DOHH2 (cell line): Measurements from ENCODE around the gene FBLN7.

Experiments used
- H3F3A ChIP-seq: fragments of 200-600 bp; sonication (generic), shearing (Covaris generic); 2 replicates; pipeline ENCODE4 v1.6.0; 2016; ENCODE audit warnings: antibody characterized with exemption, mild to moderate bottlenecking; ENCODE audit not compliant: control insufficient read depth, insufficient read depth
- H3K27ac ChIP-seq: fragments of 200-600 bp; sonication (generic); 2 replicates; pipeline ENCODE4 v1.5.1; 2014; ENCODE audit warnings: low read depth, mild to moderate bottlenecking, low read length, moderate library complexity
- H3K27me3 ChIP-seq: fragments of 200-600 bp; sonication (generic); 2 replicates; pipeline ENCODE4 v1.6.1; 2014; ENCODE audit warnings: mild to moderate bottlenecking, low read length, mixed read lengths; ENCODE audit not compliant: control insufficient read depth
- H3K36me3 ChIP-seq: fragments of 200-600 bp; sonication (generic); 2 replicates; pipeline ENCODE4 v1.6.1; 2014; ENCODE audit warnings: mild to moderate bottlenecking, low read length, moderate library complexity, mixed read lengths; ENCODE audit not compliant: control insufficient read depth
- H3K4me1 ChIP-seq: fragments of 200-600 bp; sonication (generic); 2 replicates; pipeline ENCODE4 v1.6.1; 2014; ENCODE audit warnings: mild to moderate bottlenecking, low read length, mixed read lengths; ENCODE audit not compliant: control insufficient read depth
- H3K4me2 ChIP-seq: fragments of 200-600 bp; sonication (generic); 2 replicates; pipeline ENCODE4 v1.6.0; 2014; ENCODE audit warnings: mild to moderate bottlenecking, low read length, moderate library complexity
- H3K4me3 ChIP-seq: fragments of 200-600 bp; sonication (generic); 2 replicates; pipeline ENCODE4 v1.5.1; 2014; ENCODE audit warnings: mild to moderate bottlenecking, low read length, mixed read lengths
- H3K79me2 ChIP-seq: fragments of 200-600 bp; sonication (generic); 2 replicates; pipeline ENCODE4 v1.6.1; 2014; ENCODE audit warnings: mild to moderate bottlenecking, low read length, mixed read lengths; ENCODE audit not compliant: control insufficient read depth
- H3K9me2 ChIP-seq: fragments of 200-600 bp; sonication (generic); replicated peaks from 2 replicates; pipeline ENCODE4 v1.6.1; 2014; ENCODE audit warnings: mild to moderate bottlenecking, low read length, mixed read lengths; ENCODE audit not compliant: control insufficient read depth
- H3K9me3 ChIP-seq: fragments of 200-600 bp; sonication (generic); 2 replicates; pipeline ENCODE4 v1.6.1; 2014; ENCODE audit warnings: antibody characterized with exemption, low read length, mixed read lengths; ENCODE audit not compliant: control insufficient read depth, insufficient read depth
- H4K20me1 ChIP-seq: fragments of 200-600 bp; sonication (generic); 2 replicates; pipeline ENCODE4 v1.6.0; 2014; ENCODE audit warnings: low read depth, mild to moderate bottlenecking, antibody characterized with exemption, low read length, moderate library complexity; ENCODE audit not compliant: control insufficient read depth, insufficient read depth
- EZH2phosphoT487 ChIP-seq: fragments of 200-600 bp; sonication (generic); IDR thresholded peaks from 2 replicates; pipeline ENCODE4 v1.6.1; 2017; ENCODE audit warnings: borderline replicate concordance, mild to moderate bottlenecking, antibody characterized with exemption, low read length, moderate library complexity, mixed read lengths
- TF ChIP-seq, protein P1 (sequence below): fragments of 200-600 bp; sonication (generic); IDR thresholded peaks from one replicate; pipeline ENCODE4 v1.5.1; 2014; ENCODE audit warnings: antibody characterized with exemption, mild to moderate bottlenecking, low read depth, low read length; ENCODE audit not compliant: poor library complexity, severe bottlenecking

Gene FBLN7

DNA sequence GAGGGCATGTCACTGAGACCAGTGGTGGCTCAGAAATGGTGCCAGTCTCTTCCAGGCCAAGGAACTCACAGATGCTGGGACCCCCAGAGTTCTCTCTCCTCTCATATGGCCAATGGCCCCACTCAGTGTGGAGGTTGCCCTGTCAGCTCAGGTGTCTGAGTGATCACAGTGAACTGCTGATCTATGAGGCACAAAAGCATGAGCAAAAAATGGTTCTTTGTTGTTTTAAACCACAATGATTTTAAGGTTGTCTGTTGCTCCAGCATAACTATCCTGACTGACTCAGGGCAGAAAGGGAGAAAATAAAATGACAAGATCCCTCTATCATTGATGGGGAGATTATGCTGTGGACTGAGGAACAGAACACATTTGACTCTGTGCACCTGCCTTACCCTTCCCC lies 57.8 kb downstream of the FBLN7 start:
- Histone ChIP-seq H3K4me2 (no peak overlapping the region), H3K4me1 (no peaks in the 10 kb centered on the region), H3K27ac (no peak overlapping the region), H3K36me3 (no peaks in the 10 kb centered on the region), H3F3A (no peaks in the 10 kb centered on the region), H3K79me2 (no peaks in the 10 kb centered on the region), H4K20me1 (no peaks in the 10 kb centered on the region), H3K9me2 (no peaks in the 10 kb centered on the region), H3K4me3 (no peak overlapping the region), H3K27me3 (no peaks in the 10 kb centered on the region), H3K9me3 (no peaks in the 10 kb centered on the region)
- TF ChIP-seq, protein P1, sequence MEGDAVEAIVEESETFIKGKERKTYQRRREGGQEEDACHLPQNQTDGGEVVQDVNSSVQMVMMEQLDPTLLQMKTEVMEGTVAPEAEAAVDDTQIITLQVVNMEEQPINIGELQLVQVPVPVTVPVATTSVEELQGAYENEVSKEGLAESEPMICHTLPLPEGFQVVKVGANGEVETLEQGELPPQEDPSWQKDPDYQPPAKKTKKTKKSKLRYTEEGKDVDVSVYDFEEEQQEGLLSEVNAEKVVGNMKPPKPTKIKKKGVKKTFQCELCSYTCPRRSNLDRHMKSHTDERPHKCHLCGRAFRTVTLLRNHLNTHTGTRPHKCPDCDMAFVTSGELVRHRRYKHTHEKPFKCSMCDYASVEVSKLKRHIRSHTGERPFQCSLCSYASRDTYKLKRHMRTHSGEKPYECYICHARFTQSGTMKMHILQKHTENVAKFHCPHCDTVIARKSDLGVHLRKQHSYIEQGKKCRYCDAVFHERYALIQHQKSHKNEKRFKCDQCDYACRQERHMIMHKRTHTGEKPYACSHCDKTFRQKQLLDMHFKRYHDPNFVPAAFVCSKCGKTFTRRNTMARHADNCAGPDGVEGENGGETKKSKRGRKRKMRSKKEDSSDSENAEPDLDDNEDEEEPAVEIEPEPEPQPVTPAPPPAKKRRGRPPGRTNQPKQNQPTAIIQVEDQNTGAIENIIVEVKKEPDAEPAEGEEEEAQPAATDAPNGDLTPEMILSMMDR, result no peak
- TF ChIP-seq EZH2phosphoT487, result no peak

DNA sequence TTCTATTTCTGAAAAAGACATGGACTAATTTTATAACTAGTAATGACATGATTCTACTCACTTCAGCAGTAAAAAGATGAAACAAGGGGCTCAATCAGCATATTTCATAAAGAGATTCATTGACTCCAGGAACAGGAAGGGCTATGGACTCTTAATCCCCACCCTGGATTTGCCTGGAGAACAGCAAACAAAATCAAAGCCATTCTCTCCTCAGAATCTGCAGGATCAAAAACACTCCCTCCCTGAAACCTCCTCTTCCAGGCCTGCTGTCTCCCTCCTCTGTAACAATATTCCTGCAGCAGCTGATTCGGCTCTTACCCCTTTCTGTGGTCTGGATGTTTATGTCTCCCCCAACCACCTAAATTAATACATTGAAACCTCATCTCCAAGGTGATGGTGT lies 59.7 kb downstream of the FBLN7 start:
- H3K9me2 ChIP-seq, result no peaks in the 10 kb centered on the region
- H3F3A ChIP-seq, result no peaks in the 10 kb centered on the region

DNA sequence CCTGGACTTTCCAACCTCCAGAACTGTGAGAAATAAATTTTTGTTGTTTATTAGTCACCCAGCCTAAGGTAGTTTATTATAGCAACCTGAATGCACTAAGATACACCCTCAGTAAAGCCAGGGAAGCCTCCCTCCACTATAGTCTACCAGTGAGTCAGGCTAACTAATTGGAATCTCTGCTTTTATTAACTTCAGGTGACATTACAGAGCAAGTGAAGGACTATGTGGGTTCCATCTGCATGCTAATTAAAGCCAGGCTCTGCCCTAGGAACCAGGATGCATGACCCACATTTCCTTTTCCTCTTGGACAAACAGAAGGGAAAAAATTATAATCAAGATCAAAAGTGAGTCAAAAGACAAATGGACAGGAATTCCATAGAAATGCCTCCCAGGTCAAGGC lies 60.6 kb downstream of the FBLN7 start:
- no peaks in the 10 kb centered on the region for H4K20me1 ChIP-seq
- peaks cover 10% of the 10 kb centered on the region; the same call in 1 of the 2 replicates for H3K9me3 ChIP-seq
- no peaks in the 10 kb centered on the region for H3K4me1 ChIP-seq
- H3K27me3 ChIP-seq, result no peaks in the 10 kb centered on the region
- H3K79me2 ChIP-seq, result no peaks in the 10 kb centered on the region
- H3K27ac ChIP-seq, result no peak overlapping the region
- no peaks in the 10 kb centered on the region for H3K36me3 ChIP-seq
- no peak for TF ChIP-seq EZH2phosphoT487
- TF ChIP-seq, protein P1, result no peak
- no peaks in the 10 kb centered on the region for H3F3A ChIP-seq
- H3K4me2 ChIP-seq, result no peak overlapping the region
- H3K4me3 ChIP-seq, result no peak overlapping the region
- no peaks in the 10 kb centered on the region for H3K9me2 ChIP-seq

More for the DNA sequence above, 59.7 kb downstream of the FBLN7 start:
- no peak overlapping the region for H3K4me2 ChIP-seq
- peaks cover 4% of the 10 kb centered on the region; the same call in 1 of the 2 replicates for H3K9me3 ChIP-seq
- H3K4me1 ChIP-seq, result no peaks in the 10 kb centered on the region
- H3K4me3 ChIP-seq, result no peak overlapping the region
- no peaks in the 10 kb centered on the region for H3K27me3 ChIP-seq
- TF ChIP-seq, protein P1, result no peak
- TF ChIP-seq EZH2phosphoT487, result no peak
- no peaks in the 10 kb centered on the region for H3K36me3 ChIP-seq
- no peak overlapping the region for H3K27ac ChIP-seq
- no peaks in the 10 kb centered on the region for H3K79me2 ChIP-seq
- no peaks in the 10 kb centered on the region for H4K20me1 ChIP-seq

DNA sequence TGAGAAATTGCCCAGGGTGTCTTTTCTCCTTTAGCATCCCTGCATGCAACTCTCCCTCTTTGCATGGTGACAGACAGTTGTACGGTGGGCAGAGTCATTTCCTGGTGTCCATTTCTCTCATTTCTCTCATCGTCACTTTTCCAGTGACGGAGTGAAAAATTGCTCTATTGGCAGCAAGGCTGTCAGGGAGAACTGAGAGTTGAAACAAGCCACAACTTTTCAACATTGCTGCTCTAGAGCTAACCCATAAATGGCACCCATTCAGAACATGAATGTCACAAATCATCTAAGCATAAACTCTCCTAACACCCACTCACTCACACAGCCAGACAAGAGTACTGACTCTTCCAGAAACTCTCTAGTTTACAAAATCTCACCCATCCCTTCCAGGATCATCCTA lies 61.0 kb downstream of the FBLN7 start:
- Histone ChIP-seq H3K27me3 (no peaks in the 10 kb centered on the region), H3K27ac (no peak overlapping the region), H3K9me2 (no peaks in the 10 kb centered on the region), H3K9me3 (peaks cover 12% of the 10 kb centered on the region), H3F3A (no peaks in the 10 kb centered on the region), H3K4me1 (no peaks in the 10 kb centered on the region), H4K20me1 (no peaks in the 10 kb centered on the region), H3K4me2 (no peak overlapping the region), H3K4me3 (no peak overlapping the region), H3K79me2 (no peaks in the 10 kb centered on the region), H3K36me3 (no peaks in the 10 kb centered on the region)
- TF ChIP-seq EZH2phosphoT487, result no peak
- TF ChIP-seq, protein P1, result no peak
